ENCODE measurements around the gene TLNRD1.

Gene TLNRD1

DNA sequence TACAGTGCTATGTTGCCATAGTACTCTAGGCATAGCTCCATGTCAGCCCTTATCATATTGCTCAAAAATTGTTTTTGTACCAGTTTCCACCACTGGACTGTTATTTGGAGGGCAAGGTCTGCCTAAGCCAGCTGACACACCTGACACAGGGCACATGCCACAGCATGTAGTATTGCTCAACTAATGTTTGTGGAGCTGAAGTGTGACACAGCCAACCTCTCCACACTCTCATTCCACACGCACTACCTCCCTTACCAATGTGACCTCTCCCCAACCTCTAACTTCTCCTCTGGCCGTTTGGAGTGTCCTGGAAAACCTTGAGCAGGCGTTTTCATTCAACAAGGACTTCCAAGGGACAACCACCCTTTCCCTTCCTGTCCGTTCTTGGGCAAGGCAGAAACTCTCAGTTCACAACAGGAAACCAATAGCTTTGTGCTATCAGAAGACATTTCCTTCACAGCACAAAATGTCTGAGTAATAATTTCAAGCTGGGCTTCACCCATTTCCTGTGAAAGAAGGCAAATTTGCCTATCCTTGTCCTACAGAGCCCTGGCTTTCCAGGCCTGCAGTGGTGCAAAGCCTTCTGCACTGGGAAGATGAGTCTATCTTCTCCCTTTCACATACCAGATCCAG is 38.4 kb downstream of the TLNRD1 start:
- no peaks in the 10 kb centered on the region for H3K9me3 ChIP-seq (ENCODE audit: control insufficient read depth in 2 of 2, low read length in 2 of 2)
- H3K27me3 ChIP-seq (ENCODE audit: control insufficient read depth in 2 of 2, insufficient read depth in 2 of 2, low read length in 2 of 2): no peaks in the 10 kb centered on the region
- H3K4me1 ChIP-seq (ENCODE audit: control insufficient read depth in 2 of 2, insufficient read depth in 2 of 2, low read length in 2 of 2): no peaks in the 10 kb centered on the region
- no peak overlapping the region for H3K9ac ChIP-seq (ENCODE audit: low read depth in 1 of 2, low read length in 2 of 2)
- H3K36me3 ChIP-seq (ENCODE audit: control insufficient read depth in 2 of 2, insufficient read depth in 2 of 2, low read length in 2 of 2): no peaks in the 10 kb centered on the region
- no peak overlapping the region for H3K27ac ChIP-seq (ENCODE audit: low read depth in 2 of 2, low read length in 2 of 2)
- H3K4me3 ChIP-seq (ENCODE audit: low read length in 2 of 2): no peak overlapping the region

DNA sequence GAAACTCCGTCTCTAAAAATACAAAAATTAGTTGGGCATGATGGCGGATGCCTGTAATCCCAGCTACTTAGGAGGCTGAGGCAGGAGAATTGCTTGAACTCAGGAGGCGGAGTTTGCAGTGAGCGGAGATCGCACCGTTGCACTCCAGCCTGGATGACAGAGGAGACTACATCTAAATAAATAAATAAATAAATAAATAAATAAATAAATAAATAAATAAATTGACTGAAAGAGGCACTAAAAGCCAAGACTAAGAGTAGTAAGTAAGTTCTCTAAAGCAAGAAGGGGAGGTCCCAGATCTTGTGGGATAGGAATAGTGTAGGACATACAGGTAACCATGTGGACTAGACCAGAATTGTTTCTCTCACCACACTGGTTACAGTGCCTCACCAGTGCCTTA is 40.0 kb downstream of the TLNRD1 start:
- H3K27me3 ChIP-seq (ENCODE audit: control insufficient read depth in 2 of 2, insufficient read depth in 2 of 2, low read length in 2 of 2): no peaks in the 10 kb centered on the region
- H3K4me1 ChIP-seq (ENCODE audit: control insufficient read depth in 2 of 2, insufficient read depth in 2 of 2, low read length in 2 of 2): no peaks in the 10 kb centered on the region

DNA sequence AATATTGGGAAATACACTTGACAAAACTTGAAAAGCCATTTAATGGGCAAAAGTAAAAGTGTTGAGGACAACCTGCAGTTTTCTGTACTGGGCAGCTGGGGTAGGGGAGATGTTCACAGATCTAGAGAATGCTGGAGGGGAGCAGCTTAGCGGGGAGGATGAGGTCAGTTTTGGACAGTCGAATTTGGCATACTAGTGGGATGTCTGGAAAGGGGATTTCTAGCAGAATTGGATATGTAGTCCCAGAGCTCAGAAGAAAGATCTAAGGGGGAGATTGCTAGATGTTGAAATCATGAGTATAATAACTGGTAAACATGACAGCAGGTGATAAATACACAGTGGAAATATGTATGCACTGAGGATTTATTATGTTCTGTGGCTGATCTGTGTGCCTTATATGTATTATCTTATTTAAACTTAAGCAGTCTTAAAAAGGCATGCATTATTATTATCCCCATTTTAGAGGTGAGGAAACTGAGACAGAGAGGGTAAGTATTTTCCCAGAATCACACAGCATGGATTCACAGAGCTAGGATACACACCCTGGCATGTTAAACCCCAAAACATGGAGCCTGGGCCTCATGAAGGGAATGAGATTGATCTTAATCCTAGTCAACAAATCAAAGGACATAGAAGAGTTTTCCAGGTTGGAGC is 42.7 kb downstream of the TLNRD1 start:
- Histone ChIP-seq H3K4me3 (ENCODE audit: low read length in 2 of 2) (no peak overlapping the region), H3K9me3 (ENCODE audit: control insufficient read depth in 2 of 2, low read length in 2 of 2) (no peaks in the 10 kb centered on the region), H3K27me3 (ENCODE audit: control insufficient read depth in 2 of 2, insufficient read depth in 2 of 2, low read length in 2 of 2) (no peaks in the 10 kb centered on the region), H3K9ac (ENCODE audit: low read depth in 1 of 2, low read length in 2 of 2) (no peak overlapping the region), H3K4me1 (ENCODE audit: control insufficient read depth in 2 of 2, insufficient read depth in 2 of 2, low read length in 2 of 2) (no peaks in the 10 kb centered on the region), H3K36me3 (ENCODE audit: control insufficient read depth in 2 of 2, insufficient read depth in 2 of 2, low read length in 2 of 2) (no peaks in the 10 kb centered on the region), H3K27ac (ENCODE audit: low read depth in 2 of 2, low read length in 2 of 2) (no peak overlapping the region)

More for the DNA sequence above, 40.0 kb downstream of the TLNRD1 start:
- Histone ChIP-seq H3K9me3 (ENCODE audit: control insufficient read depth in 2 of 2, low read length in 2 of 2) (no peaks in the 10 kb centered on the region), H3K9ac (ENCODE audit: low read depth in 1 of 2, low read length in 2 of 2) (no peak overlapping the region), H3K36me3 (ENCODE audit: control insufficient read depth in 2 of 2, insufficient read depth in 2 of 2, low read length in 2 of 2) (no peaks in the 10 kb centered on the region), H3K4me3 (ENCODE audit: low read length in 2 of 2) (no peak overlapping the region), H3K27ac (ENCODE audit: low read depth in 2 of 2, low read length in 2 of 2) (no peak overlapping the region)

DNA sequence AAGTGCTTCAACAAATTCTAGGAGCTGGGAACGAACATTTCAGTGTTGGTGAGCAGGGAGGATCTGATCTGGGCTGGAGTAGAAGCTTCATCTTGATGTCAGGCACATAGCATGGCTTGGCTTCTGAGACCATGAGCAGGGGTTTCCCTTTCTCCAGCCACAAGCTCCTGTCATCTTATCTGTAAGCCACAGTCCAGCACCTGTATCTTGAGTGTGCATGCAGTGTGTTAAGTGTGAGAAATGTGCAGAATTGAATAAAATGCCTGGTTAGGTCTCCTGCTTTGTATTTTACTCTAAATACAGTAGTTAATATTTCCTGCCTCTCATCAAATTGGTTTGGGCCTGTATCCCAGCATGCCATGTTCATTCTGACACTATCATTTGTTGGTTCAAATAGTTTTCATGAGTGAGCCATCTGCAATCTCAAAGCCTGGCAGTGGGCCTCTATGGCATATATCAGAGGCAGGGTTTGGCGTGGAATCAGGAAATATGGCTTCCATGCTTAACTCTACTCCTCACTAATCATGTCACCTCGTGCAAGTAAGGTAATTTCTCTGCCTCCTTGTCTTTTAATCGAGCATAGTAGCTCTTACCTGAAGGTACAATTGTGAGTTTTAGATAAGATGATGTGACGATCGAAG is 43.3 kb downstream of the TLNRD1 start:
- Histone ChIP-seq H3K36me3 (ENCODE audit: control insufficient read depth in 2 of 2, insufficient read depth in 2 of 2, low read length in 2 of 2) (no peaks in the 10 kb centered on the region), H3K9ac (ENCODE audit: low read depth in 1 of 2, low read length in 2 of 2) (no peak overlapping the region), H3K4me1 (ENCODE audit: control insufficient read depth in 2 of 2, insufficient read depth in 2 of 2, low read length in 2 of 2) (no peaks in the 10 kb centered on the region), H3K4me3 (ENCODE audit: low read length in 2 of 2) (no peak overlapping the region), H3K27me3 (ENCODE audit: control insufficient read depth in 2 of 2, insufficient read depth in 2 of 2, low read length in 2 of 2) (no peaks in the 10 kb centered on the region), H3K9me3 (ENCODE audit: control insufficient read depth in 2 of 2, low read length in 2 of 2) (no peaks in the 10 kb centered on the region), H3K27ac (ENCODE audit: low read depth in 2 of 2, low read length in 2 of 2) (no peak overlapping the region)

GRCh38 chr15:81046290-81046689 is 45.6 kb downstream of the TLNRD1 start:
- no peak overlapping the region for H3K9ac ChIP-seq (ENCODE audit: low read depth in 1 of 2, low read length in 2 of 2)
- no peaks in the 10 kb centered on the region for H3K4me1 ChIP-seq (ENCODE audit: control insufficient read depth in 2 of 2, insufficient read depth in 2 of 2, low read length in 2 of 2)
- H3K9me3 ChIP-seq (ENCODE audit: control insufficient read depth in 2 of 2, low read length in 2 of 2): no peaks in the 10 kb centered on the region
- H3K4me3 ChIP-seq (ENCODE audit: low read length in 2 of 2): no peak overlapping the region
- no peaks in the 10 kb centered on the region for H3K27me3 ChIP-seq (ENCODE audit: control insufficient read depth in 2 of 2, insufficient read depth in 2 of 2, low read length in 2 of 2)
- no peak overlapping the region for H3K27ac ChIP-seq (ENCODE audit: low read depth in 2 of 2, low read length in 2 of 2)
- no peaks in the 10 kb centered on the region for H3K36me3 ChIP-seq (ENCODE audit: control insufficient read depth in 2 of 2, insufficient read depth in 2 of 2, low read length in 2 of 2)

- Histone ChIP-seq H3K4me3 (ENCODE audit: low read length in 2 of 2) (no peak overlapping the region), H3K9ac (ENCODE audit: low read depth in 1 of 2, low read length in 2 of 2) (no peak overlapping the region), H3K9me3 (ENCODE audit: control insufficient read depth in 2 of 2, low read length in 2 of 2) (no peaks in the 10 kb centered on the region), H3K4me1 (ENCODE audit: control insufficient read depth in 2 of 2, insufficient read depth in 2 of 2, low read length in 2 of 2) (no peaks in the 10 kb centered on the region), H3K27ac (ENCODE audit: low read depth in 2 of 2, low read length in 2 of 2) (no peak overlapping the region), H3K27me3 (ENCODE audit: control insufficient read depth in 2 of 2, insufficient read depth in 2 of 2, low read length in 2 of 2) (no peaks in the 10 kb centered on the region), H3K36me3 (ENCODE audit: control insufficient read depth in 2 of 2, insufficient read depth in 2 of 2, low read length in 2 of 2) (no peaks in the 10 kb centered on the region)
These were observed 47.2 kb downstream of the TLNRD1 start for GRCh38 chr15:81047928-81048327.

- Histone ChIP-seq H3K36me3 (ENCODE audit: control insufficient read depth in 2 of 2, insufficient read depth in 2 of 2, low read length in 2 of 2) (no peaks in the 10 kb centered on the region), H3K9me3 (ENCODE audit: control insufficient read depth in 2 of 2, low read length in 2 of 2) (no peaks in the 10 kb centered on the region), H3K4me3 (ENCODE audit: low read length in 2 of 2) (no peak overlapping the region)
These were observed 49.1 kb downstream of the TLNRD1 start for GRCh38 chr15:81049835-81050234.

GRCh38 chr15:81050259-81050658 is 49.5 kb downstream of the TLNRD1 start:
- no peak overlapping the region for H3K9ac ChIP-seq (ENCODE audit: low read depth in 1 of 2, low read length in 2 of 2)
- no peaks in the 10 kb centered on the region for H3K4me1 ChIP-seq (ENCODE audit: control insufficient read depth in 2 of 2, insufficient read depth in 2 of 2, low read length in 2 of 2)
- H3K27me3 ChIP-seq (ENCODE audit: control insufficient read depth in 2 of 2, insufficient read depth in 2 of 2, low read length in 2 of 2): no peaks in the 10 kb centered on the region
- H3K9me3 ChIP-seq (ENCODE audit: control insufficient read depth in 2 of 2, low read length in 2 of 2): no peaks in the 10 kb centered on the region
- no peak overlapping the region for H3K27ac ChIP-seq (ENCODE audit: low read depth in 2 of 2, low read length in 2 of 2)
- H3K36me3 ChIP-seq (ENCODE audit: control insufficient read depth in 2 of 2, insufficient read depth in 2 of 2, low read length in 2 of 2): no peaks in the 10 kb centered on the region
- H3K4me3 ChIP-seq (ENCODE audit: low read length in 2 of 2): no peak overlapping the region

More at GRCh38 chr15:81049835-81050234, 49.1 kb downstream of the TLNRD1 start:
- no peaks in the 10 kb centered on the region for H3K27me3 ChIP-seq (ENCODE audit: control insufficient read depth in 2 of 2, insufficient read depth in 2 of 2, low read length in 2 of 2)
- no peak overlapping the region for H3K9ac ChIP-seq (ENCODE audit: low read depth in 1 of 2, low read length in 2 of 2)
- H3K4me1 ChIP-seq (ENCODE audit: control insufficient read depth in 2 of 2, insufficient read depth in 2 of 2, low read length in 2 of 2): no peaks in the 10 kb centered on the region
- no peak overlapping the region for H3K27ac ChIP-seq (ENCODE audit: low read depth in 2 of 2, low read length in 2 of 2)

DNA sequence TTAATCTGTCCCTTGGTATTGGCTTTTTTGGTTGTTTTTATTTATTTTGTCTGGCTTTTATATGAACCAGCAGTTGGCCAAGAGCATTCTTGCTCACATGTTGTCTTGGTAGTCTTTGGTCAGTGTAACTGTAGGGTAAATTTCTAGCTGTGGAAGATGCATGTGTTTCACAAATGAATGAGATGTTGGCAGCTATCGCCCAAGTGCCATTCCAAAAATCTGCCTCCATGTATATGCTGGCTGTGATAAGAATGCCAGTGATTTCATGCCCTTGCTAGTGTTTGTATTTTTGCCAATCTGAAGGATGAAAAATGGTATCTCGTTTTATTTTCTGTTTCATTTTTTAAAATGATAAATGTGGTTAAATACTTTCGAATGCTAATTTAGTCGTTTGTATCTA is 50.1 kb downstream of the TLNRD1 start:
- H3K27ac ChIP-seq (ENCODE audit: low read depth in 2 of 2, low read length in 2 of 2): no peak overlapping the region
- no peaks in the 10 kb centered on the region for H3K4me1 ChIP-seq (ENCODE audit: control insufficient read depth in 2 of 2, insufficient read depth in 2 of 2, low read length in 2 of 2)
- no peak overlapping the region for H3K4me3 ChIP-seq (ENCODE audit: low read length in 2 of 2)
- H3K27me3 ChIP-seq (ENCODE audit: control insufficient read depth in 2 of 2, insufficient read depth in 2 of 2, low read length in 2 of 2): no peaks in the 10 kb centered on the region
- H3K9me3 ChIP-seq (ENCODE audit: control insufficient read depth in 2 of 2, low read length in 2 of 2): no peaks in the 10 kb centered on the region
- H3K36me3 ChIP-seq (ENCODE audit: control insufficient read depth in 2 of 2, insufficient read depth in 2 of 2, low read length in 2 of 2): no peaks in the 10 kb centered on the region
- no peak overlapping the region for H3K9ac ChIP-seq (ENCODE audit: low read depth in 1 of 2, low read length in 2 of 2)

- no peaks in the 10 kb centered on the region for H3K27me3 ChIP-seq (ENCODE audit: control insufficient read depth in 2 of 2, insufficient read depth in 2 of 2, low read length in 2 of 2)
- H3K36me3 ChIP-seq (ENCODE audit: control insufficient read depth in 2 of 2, insufficient read depth in 2 of 2, low read length in 2 of 2): no peaks in the 10 kb centered on the region
- H3K27ac ChIP-seq (ENCODE audit: low read depth in 2 of 2, low read length in 2 of 2): no peak overlapping the region
- H3K4me3 ChIP-seq (ENCODE audit: low read length in 2 of 2): no peak overlapping the region
- H3K9me3 ChIP-seq (ENCODE audit: control insufficient read depth in 2 of 2, low read length in 2 of 2): no peaks in the 10 kb centered on the region
- H3K9ac ChIP-seq (ENCODE audit: low read depth in 1 of 2, low read length in 2 of 2): no peak overlapping the region
- H3K4me1 ChIP-seq (ENCODE audit: control insufficient read depth in 2 of 2, insufficient read depth in 2 of 2, low read length in 2 of 2): no peaks in the 10 kb centered on the region
These were observed 51.3 kb downstream of the TLNRD1 start for GRCh38 chr15:81052046-81052445.
